ENCODE results near the gene MTFP1.

GRCh38 chr22:30423301-30423958, 2.1 kb upstream of the MTFP1 start:
- TF ChIP-seq POLR2A (IDR thresholded peaks at IDR 0.05; ENCODE audit: low read depth, low read length) (peak; percentile 87), POU2F2 (IDR thresholded peaks at IDR 0.05; ENCODE audit: low read depth, low read length) (0 out of 2 replicates have a peak, but pooled peaks have one; percentile 20)
